HT-29 (cell line): ENCODE measurements around the gene FAM81A. TPM values are rescaled to one million over a fixed set of nuclear protein-coding genes. Genes with fewer than 3 reads are reported as not detected.

Experiments
- DNase-seq: peaks from one replicate; pipeline ENCODE4 v3.0.0-alpha.2; 2015; ENCODE audit warnings: low spot score
- total RNA-seq: library from RNA; depleted of rRNA; stranded (reverse); fragments of >200 nt; shearing (Covaris generic); gene quantifications from 2 replicates; pipeline ENCODE4 v1.2.3, GENCODE V29; 2014

Gene FAM81A
- total RNA-seq, 1 experiment from 2014 or later = 17.9 TPM

GRCh38 chr15:59539799-59540198 lies 101.8 kb downstream of the FAM81A start:
- peak; percentile 24 for DNase-seq

GRCh38 chr15:59540654-59541053 lies 102.7 kb downstream of the FAM81A start:
- no peak for DNase-seq

- no peak for DNase-seq
Measured at GRCh38 chr15:59541750-59542149, 103.8 kb downstream of the FAM81A start.

GRCh38 chr15:59543721-59544547 lies 105.9 kb downstream of the FAM81A start:
- DNase-seq = peak; percentile 82

- peak; percentile 48 for DNase-seq
Measured at GRCh38 chr15:59545573-59545972, 107.6 kb downstream of the FAM81A start.

GRCh38 chr15:59548501-59549226 lies 110.7 kb downstream of the FAM81A start:
- peak; percentile 81 for DNase-seq

- peak; percentile 83 for DNase-seq
Measured at GRCh38 chr15:59549301-59550185, 111.6 kb downstream of the FAM81A start.

- peak; percentile 28 for DNase-seq
Measured at GRCh38 chr15:59550530-59550929, 112.5 kb downstream of the FAM81A start.

GRCh38 chr15:59550956-59551355 lies 113.0 kb downstream of the FAM81A start:
- DNase-seq = no peak

- peak; percentile 97 for DNase-seq
Measured at GRCh38 chr15:59553879-59554735, 116.1 kb downstream of the FAM81A start.

GRCh38 chr15:59555696-59556095 lies 117.7 kb downstream of the FAM81A start:
- DNase-seq = no peak

GRCh38 chr15:59556380-59556779 lies 118.4 kb downstream of the FAM81A start:
- no peak for DNase-seq

GRCh38 chr15:59557581-59557980 lies 119.6 kb downstream of the FAM81A start:
- no peak for DNase-seq

GRCh38 chr15:59558851-59559250 lies 120.9 kb downstream of the FAM81A start:
- DNase-seq = no peak

- DNase-seq = no peak
Measured at GRCh38 chr15:59561547-59561946, 123.6 kb downstream of the FAM81A start.

GRCh38 chr15:59562448-59563186 lies 124.6 kb downstream of the FAM81A start:
- no peak for DNase-seq

GRCh38 chr15:59565299-59565698 lies 127.3 kb downstream of the FAM81A start:
- no peak for DNase-seq

- no peak for DNase-seq
Measured at GRCh38 chr15:59567324-59567723, 129.3 kb downstream of the FAM81A start.

GRCh38 chr15:59569477-59569876 lies 131.5 kb downstream of the FAM81A start:
- DNase-seq = peak; percentile 42

- DNase-seq = peak; percentile 92
Measured at GRCh38 chr15:59570315-59570714, 132.3 kb downstream of the FAM81A start.
